Measurements from ENCODE around the gene CCSER1. TPM values are rescaled to one million over a fixed set of nuclear protein-coding genes. Genes with fewer than 3 reads are reported as not detected.

The CCSER1 gene
- total and polyA plus RNA-seq, 2 experiments from 2014 or later: 2.9 to 3.4 TPM

GRCh38 chr4:90542216-90542615, 415.0 kb downstream of the CCSER1 start (continued):
- TF ChIP-seq, protein P1, sequence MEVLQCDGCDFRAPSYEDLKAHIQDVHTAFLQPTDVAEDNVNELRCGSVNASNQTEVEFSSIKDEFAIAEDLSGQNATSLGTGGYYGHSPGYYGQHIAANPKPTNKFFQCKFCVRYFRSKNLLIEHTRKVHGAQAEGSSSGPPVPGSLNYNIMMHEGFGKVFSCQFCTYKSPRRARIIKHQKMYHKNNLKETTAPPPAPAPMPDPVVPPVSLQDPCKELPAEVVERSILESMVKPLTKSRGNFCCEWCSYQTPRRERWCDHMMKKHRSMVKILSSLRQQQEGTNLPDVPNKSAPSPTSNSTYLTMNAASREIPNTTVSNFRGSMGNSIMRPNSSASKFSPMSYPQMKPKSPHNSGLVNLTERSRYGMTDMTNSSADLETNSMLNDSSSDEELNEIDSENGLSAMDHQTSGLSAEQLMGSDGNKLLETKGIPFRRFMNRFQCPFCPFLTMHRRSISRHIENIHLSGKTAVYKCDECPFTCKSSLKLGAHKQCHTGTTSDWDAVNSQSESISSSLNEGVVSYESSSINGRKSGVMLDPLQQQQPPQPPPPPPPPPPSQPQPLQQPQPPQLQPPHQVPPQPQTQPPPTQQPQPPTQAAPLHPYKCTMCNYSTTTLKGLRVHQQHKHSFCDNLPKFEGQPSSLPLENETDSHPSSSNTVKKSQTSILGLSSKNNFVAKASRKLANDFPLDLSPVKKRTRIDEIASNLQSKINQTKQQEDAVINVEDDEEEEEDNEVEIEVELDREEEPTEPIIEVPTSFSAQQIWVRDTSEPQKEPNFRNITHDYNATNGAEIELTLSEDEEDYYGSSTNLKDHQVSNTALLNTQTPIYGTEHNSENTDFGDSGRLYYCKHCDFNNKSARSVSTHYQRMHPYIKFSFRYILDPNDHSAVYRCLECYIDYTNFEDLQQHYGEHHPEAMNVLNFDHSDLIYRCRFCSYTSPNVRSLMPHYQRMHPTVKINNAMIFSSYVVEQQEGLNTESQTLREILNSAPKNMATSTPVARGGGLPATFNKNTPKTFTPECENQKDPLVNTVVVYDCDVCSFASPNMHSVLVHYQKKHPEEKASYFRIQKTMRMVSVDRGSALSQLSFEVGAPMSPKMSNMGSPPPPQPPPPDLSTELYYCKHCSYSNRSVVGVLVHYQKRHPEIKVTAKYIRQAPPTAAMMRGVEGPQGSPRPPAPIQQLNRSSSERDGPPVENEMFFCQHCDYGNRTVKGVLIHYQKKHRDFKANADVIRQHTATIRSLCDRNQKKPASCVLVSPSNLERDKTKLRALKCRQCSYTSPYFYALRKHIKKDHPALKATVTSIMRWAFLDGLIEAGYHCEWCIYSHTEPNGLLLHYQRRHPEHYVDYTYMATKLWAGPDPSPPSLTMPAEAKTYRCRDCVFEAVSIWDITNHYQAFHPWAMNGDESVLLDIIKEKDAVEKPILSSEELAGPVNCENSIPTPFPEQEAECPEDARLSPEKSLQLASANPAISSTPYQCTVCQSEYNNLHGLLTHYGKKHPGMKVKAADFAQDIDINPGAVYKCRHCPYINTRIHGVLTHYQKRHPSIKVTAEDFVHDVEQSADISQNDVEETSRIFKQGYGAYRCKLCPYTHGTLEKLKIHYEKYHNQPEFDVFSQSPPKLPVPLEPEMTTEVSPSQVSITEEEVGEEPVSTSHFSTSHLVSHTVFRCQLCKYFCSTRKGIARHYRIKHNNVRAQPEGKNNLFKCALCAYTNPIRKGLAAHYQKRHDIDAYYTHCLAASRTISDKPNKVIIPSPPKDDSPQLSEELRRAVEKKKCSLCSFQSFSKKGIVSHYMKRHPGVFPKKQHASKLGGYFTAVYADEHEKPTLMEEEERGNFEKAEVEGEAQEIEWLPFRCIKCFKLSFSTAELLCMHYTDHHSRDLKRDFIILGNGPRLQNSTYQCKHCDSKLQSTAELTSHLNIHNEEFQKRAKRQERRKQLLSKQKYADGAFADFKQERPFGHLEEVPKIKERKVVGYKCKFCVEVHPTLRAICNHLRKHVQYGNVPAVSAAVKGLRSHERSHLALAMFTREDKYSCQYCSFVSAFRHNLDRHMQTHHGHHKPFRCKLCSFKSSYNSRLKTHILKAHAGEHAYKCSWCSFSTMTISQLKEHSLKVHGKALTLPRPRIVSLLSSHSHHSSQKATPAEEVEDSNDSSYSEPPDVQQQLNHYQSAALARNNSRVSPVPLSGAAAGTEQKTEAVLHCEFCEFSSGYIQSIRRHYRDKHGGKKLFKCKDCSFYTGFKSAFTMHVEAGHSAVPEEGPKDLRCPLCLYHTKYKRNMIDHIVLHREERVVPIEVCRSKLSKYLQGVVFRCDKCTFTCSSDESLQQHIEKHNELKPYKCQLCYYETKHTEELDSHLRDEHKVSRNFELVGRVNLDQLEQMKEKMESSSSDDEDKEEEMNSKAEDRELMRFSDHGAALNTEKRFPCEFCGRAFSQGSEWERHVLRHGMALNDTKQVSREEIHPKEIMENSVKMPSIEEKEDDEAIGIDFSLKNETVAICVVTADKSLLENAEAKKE (CRISPR knock-in tag; IDR thresholded peaks at IDR 0.05): no peak
- TF ChIP-seq, protein P2, sequence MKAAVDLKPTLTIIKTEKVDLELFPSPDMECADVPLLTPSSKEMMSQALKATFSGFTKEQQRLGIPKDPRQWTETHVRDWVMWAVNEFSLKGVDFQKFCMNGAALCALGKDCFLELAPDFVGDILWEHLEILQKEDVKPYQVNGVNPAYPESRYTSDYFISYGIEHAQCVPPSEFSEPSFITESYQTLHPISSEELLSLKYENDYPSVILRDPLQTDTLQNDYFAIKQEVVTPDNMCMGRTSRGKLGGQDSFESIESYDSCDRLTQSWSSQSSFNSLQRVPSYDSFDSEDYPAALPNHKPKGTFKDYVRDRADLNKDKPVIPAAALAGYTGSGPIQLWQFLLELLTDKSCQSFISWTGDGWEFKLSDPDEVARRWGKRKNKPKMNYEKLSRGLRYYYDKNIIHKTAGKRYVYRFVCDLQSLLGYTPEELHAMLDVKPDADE (IDR thresholded peaks at IDR 0.05): no peak
- no peak for TF ChIP-seq NANOG (IDR thresholded peaks at IDR 0.05; ENCODE audit: borderline replicate concordance)
- TF ChIP-seq ZNF331 (CRISPR knock-in tag; IDR thresholded peaks at IDR 0.05; ENCODE audit: low read depth): no peak
- TF ChIP-seq, protein P3, sequence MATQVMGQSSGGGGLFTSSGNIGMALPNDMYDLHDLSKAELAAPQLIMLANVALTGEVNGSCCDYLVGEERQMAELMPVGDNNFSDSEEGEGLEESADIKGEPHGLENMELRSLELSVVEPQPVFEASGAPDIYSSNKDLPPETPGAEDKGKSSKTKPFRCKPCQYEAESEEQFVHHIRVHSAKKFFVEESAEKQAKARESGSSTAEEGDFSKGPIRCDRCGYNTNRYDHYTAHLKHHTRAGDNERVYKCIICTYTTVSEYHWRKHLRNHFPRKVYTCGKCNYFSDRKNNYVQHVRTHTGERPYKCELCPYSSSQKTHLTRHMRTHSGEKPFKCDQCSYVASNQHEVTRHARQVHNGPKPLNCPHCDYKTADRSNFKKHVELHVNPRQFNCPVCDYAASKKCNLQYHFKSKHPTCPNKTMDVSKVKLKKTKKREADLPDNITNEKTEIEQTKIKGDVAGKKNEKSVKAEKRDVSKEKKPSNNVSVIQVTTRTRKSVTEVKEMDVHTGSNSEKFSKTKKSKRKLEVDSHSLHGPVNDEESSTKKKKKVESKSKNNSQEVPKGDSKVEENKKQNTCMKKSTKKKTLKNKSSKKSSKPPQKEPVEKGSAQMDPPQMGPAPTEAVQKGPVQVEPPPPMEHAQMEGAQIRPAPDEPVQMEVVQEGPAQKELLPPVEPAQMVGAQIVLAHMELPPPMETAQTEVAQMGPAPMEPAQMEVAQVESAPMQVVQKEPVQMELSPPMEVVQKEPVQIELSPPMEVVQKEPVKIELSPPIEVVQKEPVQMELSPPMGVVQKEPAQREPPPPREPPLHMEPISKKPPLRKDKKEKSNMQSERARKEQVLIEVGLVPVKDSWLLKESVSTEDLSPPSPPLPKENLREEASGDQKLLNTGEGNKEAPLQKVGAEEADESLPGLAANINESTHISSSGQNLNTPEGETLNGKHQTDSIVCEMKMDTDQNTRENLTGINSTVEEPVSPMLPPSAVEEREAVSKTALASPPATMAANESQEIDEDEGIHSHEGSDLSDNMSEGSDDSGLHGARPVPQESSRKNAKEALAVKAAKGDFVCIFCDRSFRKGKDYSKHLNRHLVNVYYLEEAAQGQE (IDR thresholded peaks at IDR 0.05; ENCODE audit: unreplicated experiment): no peak
